Measurements from ENCODE around the gene RNF141.

The RNF141 gene

DNA sequence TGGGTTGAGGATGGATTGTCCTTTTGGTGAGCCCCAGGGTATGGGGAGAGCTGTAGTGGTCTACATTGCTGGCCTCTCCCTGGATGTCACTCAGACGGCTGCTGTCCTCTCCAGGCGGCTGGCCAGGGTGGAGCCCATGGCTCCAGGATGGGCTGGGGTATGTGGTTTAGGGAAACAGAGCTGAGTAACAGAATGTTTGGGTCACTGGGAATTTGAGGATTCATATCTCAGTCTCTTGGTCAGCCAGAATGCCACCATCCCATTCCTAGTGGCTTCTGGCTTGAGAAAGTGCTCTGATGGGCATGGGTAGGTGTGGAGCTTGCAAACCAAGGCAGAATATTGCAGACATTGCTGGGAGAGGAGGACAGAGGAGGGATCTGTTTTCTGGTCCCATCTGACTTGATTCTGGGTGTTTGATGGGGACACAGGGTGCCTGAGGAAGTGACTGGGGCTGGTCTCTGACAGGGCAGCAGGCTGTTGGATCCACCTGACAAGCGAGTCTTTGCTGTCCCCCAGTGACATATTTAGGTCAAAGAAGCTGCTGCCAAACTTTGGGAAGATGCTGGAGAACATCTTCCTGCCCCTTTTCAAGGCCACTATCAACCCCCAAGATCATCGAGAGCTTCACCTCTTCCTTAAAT is 44.6 kb downstream of the RNF141 start:
- TF ChIP-seq, protein P1, sequence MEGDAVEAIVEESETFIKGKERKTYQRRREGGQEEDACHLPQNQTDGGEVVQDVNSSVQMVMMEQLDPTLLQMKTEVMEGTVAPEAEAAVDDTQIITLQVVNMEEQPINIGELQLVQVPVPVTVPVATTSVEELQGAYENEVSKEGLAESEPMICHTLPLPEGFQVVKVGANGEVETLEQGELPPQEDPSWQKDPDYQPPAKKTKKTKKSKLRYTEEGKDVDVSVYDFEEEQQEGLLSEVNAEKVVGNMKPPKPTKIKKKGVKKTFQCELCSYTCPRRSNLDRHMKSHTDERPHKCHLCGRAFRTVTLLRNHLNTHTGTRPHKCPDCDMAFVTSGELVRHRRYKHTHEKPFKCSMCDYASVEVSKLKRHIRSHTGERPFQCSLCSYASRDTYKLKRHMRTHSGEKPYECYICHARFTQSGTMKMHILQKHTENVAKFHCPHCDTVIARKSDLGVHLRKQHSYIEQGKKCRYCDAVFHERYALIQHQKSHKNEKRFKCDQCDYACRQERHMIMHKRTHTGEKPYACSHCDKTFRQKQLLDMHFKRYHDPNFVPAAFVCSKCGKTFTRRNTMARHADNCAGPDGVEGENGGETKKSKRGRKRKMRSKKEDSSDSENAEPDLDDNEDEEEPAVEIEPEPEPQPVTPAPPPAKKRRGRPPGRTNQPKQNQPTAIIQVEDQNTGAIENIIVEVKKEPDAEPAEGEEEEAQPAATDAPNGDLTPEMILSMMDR (IDR thresholded peaks at IDR 0.05; ENCODE audit: control extremely low read depth, extremely low read depth, low read depth, missing control alignments), result no peak
- ChIA-PET CTCF (interaction anchor here (0.9 to 2.3 kb wide), 5 partner anchors 12 to 90 kb away, joined by 3 to 7 read pairs (median 4); no protein-coding TSS in a partner anchor), POLR2A (interaction anchor here (0.6 kb wide), 1 partner anchor 254 kb away, joined by 4 read pairs; the partner anchor contains the start of gene CTR9)
- no peak for DNase-seq (ENCODE audit: extremely low spot score)

DNA sequence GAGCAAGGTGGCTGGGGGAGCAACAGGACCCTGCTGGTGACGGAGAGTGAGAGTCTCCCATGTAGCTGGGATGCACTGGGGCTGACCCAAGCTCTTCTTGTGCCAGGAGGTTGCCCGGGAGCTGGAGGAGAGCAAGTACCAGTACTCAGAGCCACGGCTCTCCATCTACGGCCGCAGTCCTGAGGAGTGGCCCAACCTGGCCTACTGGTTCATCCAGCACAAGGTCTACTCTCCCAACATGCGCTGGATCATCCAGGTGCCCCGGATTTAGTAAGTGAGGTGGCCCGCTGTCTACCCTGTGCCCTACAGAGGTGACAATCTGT is 45.6 kb downstream of the RNF141 start:
- TF ChIP-seq, protein P1 (IDR thresholded peaks at IDR 0.05; ENCODE audit: control extremely low read depth, extremely low read depth, low read depth, missing control alignments), result no peak
- CTCF ChIA-PET, result interaction anchor here (0.9 to 1.3 kb wide), 2 partner anchors 12 to 82 kb away, joined by 3 to 4 read pairs; no protein-coding TSS in a partner anchor
- POLR2A ChIA-PET, result no interaction called here
- no peak for DNase-seq (ENCODE audit: extremely low spot score)

DNA sequence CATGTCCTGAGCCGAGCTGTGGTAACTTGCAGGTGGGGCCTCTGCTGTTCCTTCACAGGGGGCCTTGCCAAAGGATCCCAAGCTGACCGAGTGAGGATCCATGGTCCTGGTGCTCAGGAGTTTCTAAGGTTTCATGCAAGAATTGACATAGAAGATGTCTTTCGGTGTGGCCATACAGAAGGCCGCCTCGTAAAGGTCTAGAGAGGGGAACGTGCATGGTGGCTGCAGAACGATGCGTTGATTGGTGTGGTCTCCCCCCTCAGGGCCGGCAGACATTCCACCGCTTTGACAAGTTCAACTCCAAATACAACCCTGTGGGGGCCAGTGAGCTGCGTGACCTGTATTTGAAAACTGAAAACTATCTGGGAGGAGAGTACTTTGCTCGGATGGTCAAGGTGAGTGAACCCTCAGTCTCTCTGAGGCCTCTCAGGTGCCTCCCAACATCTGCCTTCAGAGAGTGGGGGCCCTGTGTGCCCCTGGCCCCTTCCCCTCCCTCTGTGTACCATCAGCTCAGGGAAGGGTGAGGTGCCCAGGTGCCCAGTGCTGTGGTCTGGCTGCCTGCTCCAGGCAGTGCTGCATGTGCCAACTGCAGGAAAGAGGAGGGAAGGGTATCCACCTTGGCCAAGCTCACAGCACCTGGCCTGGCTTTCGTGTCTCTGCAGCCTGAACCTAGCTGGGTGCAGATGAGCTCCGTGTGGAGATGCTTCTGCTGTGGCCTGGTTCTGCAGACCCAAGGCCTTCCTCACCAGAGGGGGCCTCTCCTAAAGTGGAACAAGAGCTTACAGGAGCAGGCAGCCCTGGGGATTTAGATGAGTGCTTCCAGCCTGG is 46.1 kb downstream of the RNF141 start:
- POLR2A ChIA-PET, result no interaction called here
- DNase-seq (ENCODE audit: extremely low spot score), result no peak
- TF ChIP-seq, protein P1 (IDR thresholded peaks at IDR 0.05; ENCODE audit: control extremely low read depth, extremely low read depth, low read depth, missing control alignments), result no peak
- CTCF ChIA-PET, result interaction anchor here (0.9 to 1.3 kb wide), 2 partner anchors 12 to 81 kb away, joined by 3 to 4 read pairs; no protein-coding TSS in a partner anchor

DNA sequence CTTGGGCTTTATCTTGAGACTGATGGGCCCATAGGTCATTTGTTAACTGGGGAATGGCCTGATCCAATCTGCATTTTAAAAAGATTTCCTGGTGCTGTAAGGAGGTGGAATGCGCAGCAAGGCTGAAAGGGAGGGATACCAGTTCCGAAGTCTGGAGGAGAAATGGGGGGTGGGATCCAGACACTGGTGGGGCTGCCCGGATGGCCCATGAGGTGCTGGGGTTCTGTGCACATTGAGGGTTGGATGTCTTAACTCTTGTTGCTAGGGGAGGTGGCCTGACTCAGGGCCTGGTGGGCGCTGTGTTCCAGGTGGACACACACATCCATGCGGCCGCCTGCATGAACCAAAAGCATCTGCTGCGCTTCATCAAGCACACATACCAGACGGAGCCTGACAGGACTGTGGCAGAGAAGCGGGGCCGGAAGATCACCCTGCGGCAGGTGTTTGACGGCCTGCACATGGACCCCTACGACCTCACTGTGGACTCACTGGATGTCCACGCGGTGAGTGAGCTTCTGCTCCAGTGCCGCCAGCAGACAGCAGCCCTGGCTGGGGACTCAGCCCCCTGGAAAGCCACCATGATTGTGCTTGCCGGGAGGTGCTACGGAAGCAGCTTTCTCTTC is 47.8 kb downstream of the RNF141 start:
- DNase-seq (ENCODE audit: extremely low spot score), result no peak
- ChIA-PET CTCF (no interaction called here), POLR2A (no interaction called here)
- TF ChIP-seq, protein P1 (IDR thresholded peaks at IDR 0.05; ENCODE audit: control extremely low read depth, extremely low read depth, low read depth, missing control alignments), result no peak

DNA sequence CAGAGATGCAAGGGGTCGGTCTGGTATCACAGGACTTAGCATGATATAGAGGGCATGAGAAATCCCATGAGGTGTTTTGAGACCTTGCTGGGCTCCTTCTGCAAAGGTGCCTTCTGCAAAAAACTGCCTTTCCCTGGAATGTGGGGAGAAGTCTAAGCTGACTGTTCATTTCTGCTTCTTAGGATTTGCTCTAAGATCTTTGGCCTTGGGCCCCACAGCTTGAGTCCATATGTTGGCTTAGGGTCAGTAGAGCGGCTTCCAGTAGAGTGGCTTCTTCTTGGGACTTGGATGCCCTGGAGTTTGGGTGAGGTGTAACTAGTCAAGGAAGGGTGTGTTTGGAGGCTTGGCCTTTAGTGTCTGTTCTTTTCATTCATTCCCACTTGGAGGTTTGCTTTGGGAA is 48.9 kb downstream of the RNF141 start:
- DNase-seq (ENCODE audit: extremely low spot score), result no peak
- POLR2A ChIA-PET, result no interaction called here
- TF ChIP-seq, protein P1 (IDR thresholded peaks at IDR 0.05; ENCODE audit: control extremely low read depth, extremely low read depth, low read depth, missing control alignments), result no peak
- CTCF ChIA-PET, result interaction anchor here (1.3 kb wide), 1 partner anchor 49 kb away, joined by 6 read pairs; the partner anchor contains the start of gene RNF141

Measured in GM10248 (cell line).